Panc1 (cell line): ENCODE measurements around the gene MMAB. TPM values are rescaled to one million over a fixed set of nuclear protein-coding genes. Genes with fewer than 3 reads are reported as not detected.

Source experiments
- ATAC-seq: fragments of 200-7000 bp; cut with Tn5 transposase; 2 replicates; pipeline ENCODE4 v1.9.1; 2020; ENCODE audit warnings: mild to moderate bottlenecking, moderate library complexity
- BruUV-seq: library from RNA; stranded (reverse); fragments of 400-500 nt; replicated peaks from 2 replicates; lab custom pipeline; 2021; lab: Mats Ljungman, UMichigan
- CTCF ChIA-PET: fragments of 300-600 bp; sonication (Branson Sonifier 250); formaldehyde crosslinking; loops from one replicate; lab custom pipeline; 2022; ENCODE audit warnings: antibody characterized with exemption; lab: Charles Lee
- POLR2A ChIA-PET: fragments of 300-600 bp; sonication (Branson Sonifier 250); formaldehyde crosslinking; loops from one replicate; lab custom pipeline; 2022; ENCODE audit warnings: antibody characterized with exemption; lab: Charles Lee
- DNase-seq: peaks from one replicate; pipeline ENCODE4 v3.0.0-alpha.2; 2010; ENCODE audit warnings: low read depth, low spot score
- H3K27ac ChIP-seq: 2 replicates; pipeline ENCODE4 v1.5.1; 2011; ENCODE audit warnings: mild to moderate bottlenecking, low read length, inconsistent platforms
- H3K27me3 ChIP-seq: fragments of 200-500 bp; sonication (Bioruptor generic); 2 replicates; pipeline ENCODE4 v1.6.0; 2014; ENCODE audit warnings: low read length, inconsistent platforms; ENCODE audit not compliant: control insufficient read depth, insufficient read depth
- H3K36me3 ChIP-seq: fragments of 200-500 bp; sonication (Bioruptor generic); 2 replicates; pipeline ENCODE4 v1.5.1; 2014; ENCODE audit warnings: inconsistent platforms, mild to moderate bottlenecking, low read length, moderate library complexity; ENCODE audit not compliant: control insufficient read depth, insufficient read depth
- H3K4me1 ChIP-seq: 2 replicates; pipeline ENCODE4 v1.5.1; 2011; ENCODE audit warnings: inconsistent platforms, mild to moderate bottlenecking, low read length, moderate library complexity; ENCODE audit not compliant: control insufficient read depth, insufficient read depth
- H3K4me3 ChIP-seq, 2 experiments: 2 replicates each; pipeline ENCODE4 v1.5.1; 2011 to 2012; ENCODE audit warnings: low read depth in 2 of 2, low read length in 2 of 2, mild to moderate bottlenecking in 2 of 2, inconsistent platforms in 1 of 2, moderate library complexity in 1 of 2
- H3K9me3 ChIP-seq: fragments of 200-500 bp; sonication (Bioruptor generic); 2 replicates; pipeline ENCODE4 v1.5.1; 2014; ENCODE audit warnings: low read depth, mild to moderate bottlenecking, inconsistent platforms, low read length, moderate library complexity; ENCODE audit not compliant: control insufficient read depth, insufficient read depth
- CTCF ChIP-seq: fragments of 450-650 bp; IDR thresholded peaks from 2 replicates; pipeline ENCODE4 v1.5.1; 2017; ENCODE audit warnings: mild to moderate bottlenecking
- POLR2AphosphoS5 ChIP-seq: IDR thresholded peaks from 2 replicates; pipeline ENCODE4 v1.6.1; 2012; ENCODE audit warnings: mild to moderate bottlenecking, low read depth, low read length, moderate library complexity
- REST ChIP-seq, 2 experiments: IDR thresholded peaks; 2 replicates each; pipeline ENCODE4 v1.6.1; 2011 to 2012; ENCODE audit warnings: low read depth in 2 of 2, control low read depth in 1 of 2, low read length in 1 of 2, mild to moderate bottlenecking in 1 of 2, moderate library complexity in 1 of 2; ENCODE audit not compliant: insufficient read depth in 1 of 2
- SIN3A ChIP-seq: IDR thresholded peaks from 2 replicates; pipeline ENCODE4 v1.6.1; 2012; ENCODE audit warnings: low read depth, mild to moderate bottlenecking, low read length, moderate library complexity, borderline replicate concordance; ENCODE audit not compliant: insufficient read depth
- TCF7L2 ChIP-seq: IDR thresholded peaks from 2 replicates; pipeline ENCODE4 v1.6.1; 2011; ENCODE audit warnings: mild to moderate bottlenecking, low read depth, low read length, inconsistent platforms
- in situ Hi-C: cut with HindIII; loops from 2 replicates; pipeline ENCODE4 v1.10.0; 2016; ENCODE audit warnings: low sequenced_read_pairs, low pct_unique_long_range_greater_than_20kb
- intact Hi-C: fragments of 100-400 bp; cut with micrococcal nuclease; formaldehyde crosslinking; loops from one replicate; pipeline ENCODE4 v1.10.0; 2022; ENCODE audit not compliant: unreplicated experiment
- total RNA-seq: library from RNA; stranded (reverse); gene quantifications from one replicate; pipeline ENCODE4 v1.2.1, GENCODE V29; 2021; ENCODE audit not compliant: unreplicated experiment

The MMAB gene
- total RNA-seq, 1 experiment from 2014 or later: 58.6 TPM

GRCh38 chr12:109595321-109595902 is 22.1 kb upstream of the MMAB start:
- CTCF ChIA-PET: interaction anchor here (0.7 kb wide), 1 partner anchor 167 kb away, joined by 4 read pairs; no protein-coding TSS in a partner anchor
- H3K36me3 ChIP-seq: no peaks in the 10 kb centered on the region
- no TSS peak for BruUV-seq
- TF ChIP-seq POLR2AphosphoS5 (no peak), CTCF (no peak), SIN3A (no peak), REST (IDR thresholded peaks at IDR 0.05; ENCODE audit: insufficient read depth in 1 of 2, low read depth in 2 of 2, low read length in 1 of 2) (no peak), TCF7L2 (no peak)
- DNase-seq (no peak), ATAC-seq (no peak)
- H3K27ac ChIP-seq: no peak overlapping the region
- H3K4me3 ChIP-seq: no peak overlapping the region
- peaks cover 8% of the 10 kb centered on the region; the same call in 1 of the 2 replicates for H3K4me1 ChIP-seq
- in situ Hi-C loops (no loop called here), intact Hi-C loops (loop anchor here (10.0 kb wide), 1 partner anchor 119 kb away; the partner anchor contains the start of gene FAM222A)
- POLR2A ChIA-PET: no interaction called here
- no peaks in the 10 kb centered on the region for H3K27me3 ChIP-seq
- H3K9me3 ChIP-seq: no peaks in the 10 kb centered on the region

- ChIA-PET CTCF (interaction anchor here (0.7 to 1.4 kb wide), 3 partner anchors 22 to 180 kb away, joined by 3 to 4 read pairs (median 4); no protein-coding TSS in a partner anchor), POLR2A (no interaction called here)
- Histone ChIP-seq H3K27ac (no peak overlapping the region), H3K27me3 (no peaks in the 10 kb centered on the region), H3K4me1 (peaks cover 8% of the 10 kb centered on the region; the same call in 1 of the 2 replicates), H3K9me3 (no peaks in the 10 kb centered on the region), H3K4me3 (no peak overlapping the region), H3K36me3 (no peaks in the 10 kb centered on the region)
- DNase-seq (no peak), ATAC-seq (no peak)
- BruUV-seq: no TSS peak
- intact Hi-C loops: loop anchor here (10.0 kb wide), 1 partner anchor 120 kb away; the partner anchor contains the start of gene FAM222A
- TF ChIP-seq SIN3A (no peak), REST (IDR thresholded peaks at IDR 0.05; ENCODE audit: insufficient read depth in 1 of 2, low read depth in 2 of 2, low read length in 1 of 2) (no peak), CTCF (no peak), TCF7L2 (no peak), POLR2AphosphoS5 (no peak)
- in situ Hi-C loops: no loop called here
Measured at GRCh38 chr12:109594556-109595317, 21.4 kb upstream of the MMAB start.
